A673 (cell line): Measurements from ENCODE around the gene POLR1G. TPM values are rescaled to one million over a fixed set of nuclear protein-coding genes. Genes with fewer than 3 reads are reported as not detected.

Experiments used
- BruUV-seq: library from RNA; stranded (reverse); fragments of 400-500 nt; replicated peaks from 2 replicates; lab custom pipeline; 2021; lab: Mats Ljungman, UMichigan
- CTCF ChIA-PET: fragments of 300-600 bp; sonication (Branson Sonifier 250); formaldehyde crosslinking; loops from one replicate; lab custom pipeline; 2022; ENCODE audit warnings: antibody characterized with exemption; lab: Charles Lee
- POLR2A ChIA-PET: fragments of 300-600 bp; sonication (Branson Sonifier 250); formaldehyde crosslinking; loops from one replicate; lab custom pipeline; 2022; ENCODE audit warnings: antibody characterized with exemption; ENCODE audit not compliant: low non-redundant PET; lab: Charles Lee
- DNase-seq: peaks from one replicate; pipeline ENCODE4 v3.0.0-alpha.2; 2015; ENCODE audit warnings: low spot score
- H3K27ac ChIP-seq: fragments of 200-600 bp; sonication (generic); 2 replicates; pipeline ENCODE4 v1.5.1; 2016; ENCODE audit warnings: mixed run types, low read depth, mild to moderate bottlenecking, mixed read lengths, antibody characterized with exemption, low read length; ENCODE audit not compliant: poor library complexity, severe bottlenecking
- H3K27me3 ChIP-seq: fragments of 200-600 bp; sonication (generic); replicated peaks from 2 replicates; pipeline ENCODE4 v1.6.1; 2017; ENCODE audit warnings: mixed run types, low read depth, mild to moderate bottlenecking, mixed read lengths, antibody characterized with exemption, low read length; ENCODE audit not compliant: insufficient read depth, poor library complexity
- H3K36me3 ChIP-seq: fragments of 200-600 bp; sonication (generic); 2 replicates; pipeline ENCODE4 v1.6.1; 2016; ENCODE audit warnings: mixed run types, mild to moderate bottlenecking, mixed read lengths, antibody characterized with exemption, low read length; ENCODE audit not compliant: insufficient read depth, poor library complexity, severe bottlenecking
- H3K4me1 ChIP-seq: fragments of 200-600 bp; sonication (generic); 2 replicates; pipeline ENCODE4 v1.6.1; 2017; ENCODE audit warnings: mixed run types, mild to moderate bottlenecking, mixed read lengths, antibody characterized with exemption, low read length; ENCODE audit not compliant: insufficient read depth, poor library complexity, severe bottlenecking
- H3K4me3 ChIP-seq: fragments of 200-600 bp; sonication (generic); 2 replicates; pipeline ENCODE4 v1.5.1; 2016; ENCODE audit warnings: low read depth, mixed run types, mild to moderate bottlenecking, mixed read lengths, low read length; ENCODE audit not compliant: poor library complexity, severe bottlenecking
- H3K9me3 ChIP-seq: fragments of 200-600 bp; sonication (generic); 2 replicates; pipeline ENCODE4 v1.6.1; 2016; ENCODE audit warnings: mixed run types, low read depth, mild to moderate bottlenecking, mixed read lengths, antibody characterized with exemption, low read length; ENCODE audit not compliant: poor library complexity, severe bottlenecking
- EZH2 ChIP-seq: fragments of 200-600 bp; sonication (generic); IDR thresholded peaks from 2 replicates; pipeline ENCODE4 v1.6.1; 2017; ENCODE audit warnings: borderline replicate concordance, low read depth, mild to moderate bottlenecking, mixed read lengths, antibody characterized with exemption, low read length; ENCODE audit not compliant: poor library complexity, severe bottlenecking
- intact Hi-C: fragments of 100-400 bp; cut with micrococcal nuclease; formaldehyde crosslinking; loops from one replicate; pipeline ENCODE4 v1.10.0; 2022; ENCODE audit not compliant: unreplicated experiment
- total RNA-seq: library from RNA; stranded (reverse); gene quantifications from 2 replicates; pipeline ENCODE4 v1.2.3, GENCODE V29; 2021
- TF ChIP-seq, protein P1 (sequence below): fragments of 300-800, 200-600 bp; sonication (generic); conservative IDR thresholded peaks from 2 replicates; pipeline ENCODE4 v1.5.1; 2017; ENCODE audit warnings: low read depth, mild to moderate bottlenecking, antibody characterized with exemption, low read length, moderate library complexity, mixed read lengths

The POLR1G gene
- total RNA-seq, 1 experiment from 2014 or later: 30.1 TPM

DNA sequence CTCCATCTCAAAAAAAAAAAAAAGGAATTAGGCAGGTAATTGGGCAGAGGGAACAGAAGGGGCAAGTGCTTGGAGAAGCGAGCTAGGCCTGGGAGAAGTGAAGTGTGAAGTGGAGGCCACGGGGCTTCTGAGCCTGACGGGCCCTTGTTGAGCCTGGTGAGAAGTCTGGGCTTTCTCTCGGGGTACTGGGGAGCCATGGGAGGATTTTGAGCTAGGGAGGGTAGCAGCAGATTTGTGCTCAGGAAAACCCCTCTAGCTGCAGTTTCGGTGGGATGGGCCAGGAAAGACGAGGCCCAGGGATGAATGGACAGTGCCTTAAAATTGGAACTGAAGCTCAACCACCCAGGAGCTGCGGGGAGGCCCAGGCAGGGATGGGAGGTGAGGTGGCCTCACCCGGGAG lies 8.0 kb downstream of the POLR1G start:
- no peaks in the 10 kb centered on the region for H3K9me3 ChIP-seq
- CTCF ChIA-PET: no interaction called here
- H3K4me3 ChIP-seq: no peak overlapping the region
- H3K27ac ChIP-seq: no peak overlapping the region
- TF ChIP-seq, protein P1, sequence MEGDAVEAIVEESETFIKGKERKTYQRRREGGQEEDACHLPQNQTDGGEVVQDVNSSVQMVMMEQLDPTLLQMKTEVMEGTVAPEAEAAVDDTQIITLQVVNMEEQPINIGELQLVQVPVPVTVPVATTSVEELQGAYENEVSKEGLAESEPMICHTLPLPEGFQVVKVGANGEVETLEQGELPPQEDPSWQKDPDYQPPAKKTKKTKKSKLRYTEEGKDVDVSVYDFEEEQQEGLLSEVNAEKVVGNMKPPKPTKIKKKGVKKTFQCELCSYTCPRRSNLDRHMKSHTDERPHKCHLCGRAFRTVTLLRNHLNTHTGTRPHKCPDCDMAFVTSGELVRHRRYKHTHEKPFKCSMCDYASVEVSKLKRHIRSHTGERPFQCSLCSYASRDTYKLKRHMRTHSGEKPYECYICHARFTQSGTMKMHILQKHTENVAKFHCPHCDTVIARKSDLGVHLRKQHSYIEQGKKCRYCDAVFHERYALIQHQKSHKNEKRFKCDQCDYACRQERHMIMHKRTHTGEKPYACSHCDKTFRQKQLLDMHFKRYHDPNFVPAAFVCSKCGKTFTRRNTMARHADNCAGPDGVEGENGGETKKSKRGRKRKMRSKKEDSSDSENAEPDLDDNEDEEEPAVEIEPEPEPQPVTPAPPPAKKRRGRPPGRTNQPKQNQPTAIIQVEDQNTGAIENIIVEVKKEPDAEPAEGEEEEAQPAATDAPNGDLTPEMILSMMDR: no peak
- BruUV-seq: no TSS peak
- H3K4me1 ChIP-seq: no peaks in the 10 kb centered on the region
- no peak for DNase-seq
- intact Hi-C loops: no loop called here
- H3K27me3 ChIP-seq: no peaks in the 10 kb centered on the region
- POLR2A ChIA-PET: no interaction called here
- H3K36me3 ChIP-seq: peaks cover 47% of the 10 kb centered on the region

GRCh38 chr19:45417151-45417550 lies 10.7 kb downstream of the POLR1G start:
- no peak for DNase-seq
- H3K27me3 ChIP-seq: no peaks in the 10 kb centered on the region
- peaks cover 61% of the 10 kb centered on the region for H3K36me3 ChIP-seq
- no peak for TF ChIP-seq EZH2
- TF ChIP-seq, protein P1: no peak
- CTCF ChIA-PET: no interaction called here
- no peak overlapping the region for H3K27ac ChIP-seq
- POLR2A ChIA-PET: interaction anchor here (0.6 kb wide), 1 partner anchor 186 kb away, joined by 7 read pairs; no protein-coding TSS in a partner anchor
- no peaks in the 10 kb centered on the region for H3K9me3 ChIP-seq
- BruUV-seq: no TSS peak
- H3K4me3 ChIP-seq: no peak overlapping the region
- no peaks in the 10 kb centered on the region for H3K4me1 ChIP-seq
- intact Hi-C loops: no loop called here

- H3K27me3 ChIP-seq: no peaks in the 10 kb centered on the region
- intact Hi-C loops: no loop called here
- no peaks in the 10 kb centered on the region for H3K9me3 ChIP-seq
- POLR2A ChIA-PET: no interaction called here
- peaks cover 48% of the 10 kb centered on the region for H3K36me3 ChIP-seq
- CTCF ChIA-PET: no interaction called here
- no TSS peak for BruUV-seq
- H3K4me1 ChIP-seq: peaks cover 7% of the 10 kb centered on the region
- TF ChIP-seq, protein P1: no peak
- TF ChIP-seq EZH2: no peak
- DNase-seq: no peak
- no peak overlapping the region for H3K4me3 ChIP-seq
- H3K27ac ChIP-seq: no peak overlapping the region
These were observed 12.4 kb downstream of the POLR1G start for GRCh38 chr19:45418802-45419201.
